A549 treated with Hydrocortisone at 1 μM for 4 hours (cell line): Measurements from ENCODE around the gene OR1B1. TPM values are rescaled to one million over a fixed set of nuclear protein-coding genes. Genes with fewer than 3 reads are reported as not detected.

Source experiments
- total RNA-seq: library from RNA; stranded (reverse); fragments of 200-300 nt; extraction: Qiagen RNA extraction; gene quantifications from 5 replicates; pipeline ENCODE4 v1.2.3, GENCODE V29; 2022

OR1B1 gene
- not detected in 5 replicates for total RNA-seq

DNA sequence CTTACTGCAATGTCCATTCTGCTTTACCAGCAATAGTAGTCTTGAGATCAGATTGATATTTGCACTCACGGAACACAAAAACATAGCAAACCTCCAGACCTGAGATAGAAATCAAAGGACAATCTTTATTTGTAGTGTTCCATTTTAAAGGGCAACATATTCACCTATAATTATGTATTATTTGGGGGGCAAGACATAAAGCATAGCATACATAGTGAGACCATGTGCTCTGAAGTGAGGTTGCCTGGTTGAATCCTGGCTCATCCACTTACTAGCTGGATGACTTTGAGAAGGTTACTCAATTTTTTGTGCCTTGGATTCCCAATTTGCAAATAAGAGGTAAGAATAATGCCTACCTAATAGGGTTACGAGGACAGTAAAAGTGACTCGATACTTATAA lies at the start of gene OR1B1:
Gene OR1B1 (minus strand): TSS at position 101 of the 400 bp plus-strand sequence.

DNA sequence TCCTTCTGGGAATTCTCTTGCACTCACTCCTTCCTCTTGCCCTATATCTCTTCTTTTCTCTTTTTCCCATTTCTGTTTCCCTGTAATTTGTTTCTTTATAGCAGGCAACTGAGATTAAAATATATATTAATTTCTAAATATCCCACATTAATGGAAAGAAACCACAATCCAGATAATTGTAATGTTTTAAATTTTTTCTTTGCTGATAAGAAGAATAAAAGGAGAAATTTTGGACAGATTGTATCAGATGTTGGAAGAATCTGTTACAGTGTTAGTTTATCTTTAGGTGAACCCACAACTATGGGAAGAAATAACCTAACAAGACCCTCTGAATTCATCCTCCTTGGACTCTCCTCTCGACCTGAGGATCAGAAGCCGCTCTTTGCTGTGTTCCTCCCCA lies 4.0 kb upstream of the OR1B1 start, which contains the start of gene OR1L1:
Gene OR1L1 (plus strand): TSS at position 301 of the 400 bp plus-strand sequence. CDS start 0 bp downstream, at position 301.

DNA sequence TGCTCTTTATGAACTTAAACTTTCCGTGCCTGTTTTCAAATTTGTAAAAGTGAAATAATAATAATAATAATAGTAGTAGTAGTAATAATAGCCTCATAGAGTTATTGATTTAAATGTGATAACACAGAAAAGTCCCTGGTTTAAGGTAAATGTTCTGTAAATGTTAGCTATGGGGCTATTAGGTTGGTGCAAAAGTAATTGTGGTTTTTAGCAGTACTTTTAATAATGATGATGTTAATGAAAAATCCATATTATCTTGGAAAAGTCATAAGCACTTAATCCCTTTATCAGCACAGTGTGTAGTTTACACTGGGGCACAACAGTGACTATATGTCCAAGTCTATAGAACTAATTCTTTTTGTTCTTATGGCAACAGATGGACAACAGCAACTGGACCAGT lies 43.1 kb downstream of the OR1B1 start, which contains the start of gene OR1Q1:
Gene OR1Q1 (plus strand): TSS at position 377 of the 400 bp plus-strand sequence. CDS start 0 bp downstream, at position 377.

DNA sequence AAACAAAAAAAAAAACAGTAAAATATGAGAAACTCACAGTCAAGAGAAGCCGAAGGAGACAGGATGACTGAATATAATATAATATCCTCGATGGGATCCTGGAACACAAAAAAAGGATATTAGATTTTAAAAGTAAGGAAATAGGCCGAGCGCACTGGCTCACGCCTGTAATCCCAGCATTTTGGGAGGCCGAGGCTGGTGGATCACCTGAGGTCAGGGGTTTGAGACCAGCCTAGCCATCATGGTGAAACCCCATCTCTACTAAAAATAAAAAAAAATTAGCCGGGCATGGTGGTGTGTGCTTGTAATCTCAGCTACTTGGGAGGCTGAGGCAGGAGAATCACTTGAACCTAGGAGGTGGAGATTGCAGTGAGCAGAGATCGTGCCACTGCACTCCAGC lies 74.1 kb downstream of the OR1B1 start, which contains the start of gene OR1L8:
Gene OR1L8 (minus strand): TSS at position 101 of the 400 bp plus-strand sequence. CDS start 14,907 bp downstream, outside the sequence.

Other genes with a start within 250 kb of the OR1B1 start
- gene OR1J1, start 179.7 kb downstream of the OR1B1 start, total RNA-seq: not detected in 5 replicates
- gene OR1J2, start 146.8 kb downstream of the OR1B1 start, total RNA-seq: not detected in 5 replicates
- not detected in 5 replicates for gene OR1J4, start 138.5 kb downstream of the OR1B1 start, total RNA-seq
- not detected in 5 replicates for gene OR1N1, start 130.3 kb downstream of the OR1B1 start, total RNA-seq
- not detected in 5 replicates for gene OR1N2, start 104.5 kb downstream of the OR1B1 start, total RNA-seq
- gene OR1L8, start 74.2 kb downstream of the OR1B1 start, total RNA-seq: not detected in 5 replicates
- gene OR1Q1, start 42.9 kb downstream of the OR1B1 start, total RNA-seq: not detected in 5 replicates
- gene OR1L1, start 4.1 kb upstream of the OR1B1 start, total RNA-seq: not detected in 5 replicates
- gene OR1L3, start 17.5 kb upstream of the OR1B1 start, total RNA-seq: not detected in 5 replicates
- gene OR1L4, start 66.4 kb upstream of the OR1B1 start, total RNA-seq: not detected in 5 replicates
- gene OR1L6, start 84.7 kb upstream of the OR1B1 start, total RNA-seq: not detected in 5 replicates
- not detected in 5 replicates for gene OR5C1, start 131.3 kb upstream of the OR1B1 start, total RNA-seq
- not detected in 5 replicates for gene OR1K1, start 142.5 kb upstream of the OR1B1 start, total RNA-seq
- 14.3 to 18.9 TPM (median 16.5 TPM) in 5 replicates for gene PDCL, start 171.0 kb upstream of the OR1B1 start, total RNA-seq
- 15.6 to 22.7 TPM (median 21.2 TPM) in 5 replicates for gene RC3H2, start 247.7 kb upstream of the OR1B1 start, total RNA-seq